GM11168 (cell line): Measurements from ENCODE around the gene PROM1.

Experiments
- in situ Hi-C: fragments of 300-500 bp; cut with MboI; formaldehyde crosslinking; loops from one replicate; pipeline ENCODE4 v1.12.0; 2022; ENCODE audit warnings: low sequenced_read_pairs; ENCODE audit not compliant: unreplicated experiment

PROM1 gene

GRCh38 chr4:16032396-16032770 is 51.4 kb downstream of the PROM1 start:
- in situ Hi-C loops, result loop anchor here (10.0 to 25.0 kb wide), 2 partner anchors 232 to 405 kb away; no protein-coding TSS in a partner anchor

GRCh38 chr4:16031546-16032395 is 52.1 kb downstream of the PROM1 start:
- in situ Hi-C loops, result loop anchor here (10.0 to 25.0 kb wide), 2 partner anchors 233 to 406 kb away; no protein-coding TSS in a partner anchor

GRCh38 chr4:16029886-16030285 is 53.9 kb downstream of the PROM1 start:
- in situ Hi-C loops, result loop anchor here (10.0 to 25.0 kb wide), 2 partner anchors 235 to 407 kb away; no protein-coding TSS in a partner anchor

GRCh38 chr4:16029262-16029661 is 54.6 kb downstream of the PROM1 start:
- in situ Hi-C loops, result loop anchor here (25.0 kb wide), 1 partner anchor 408 kb away; no protein-coding TSS in a partner anchor

GRCh38 chr4:16027626-16028025 is 56.2 kb downstream of the PROM1 start:
- in situ Hi-C loops, result loop anchor here (25.0 kb wide), 1 partner anchor 410 kb away; no protein-coding TSS in a partner anchor

GRCh38 chr4:16027114-16027513 is 56.7 kb downstream of the PROM1 start:
- in situ Hi-C loops, result loop anchor here (25.0 kb wide), 1 partner anchor 410 kb away; no protein-coding TSS in a partner anchor

- in situ Hi-C loops, result loop anchor here (25.0 kb wide), 1 partner anchor 411 kb away; no protein-coding TSS in a partner anchor
Measured at GRCh38 chr4:16026160-16026761, 57.6 kb downstream of the PROM1 start.

- in situ Hi-C loops, result loop anchor here (25.0 kb wide), 1 partner anchor 412 kb away; no protein-coding TSS in a partner anchor
Measured at GRCh38 chr4:16025268-16025667, 58.6 kb downstream of the PROM1 start.

- in situ Hi-C loops, result no loop called here
Measured at GRCh38 chr4:16023776-16024408, 59.9 kb downstream of the PROM1 start.

GRCh38 chr4:16021804-16022560 is 61.8 kb downstream of the PROM1 start:
- in situ Hi-C loops, result no loop called here

GRCh38 chr4:16019649-16020048 is 64.2 kb downstream of the PROM1 start:
- in situ Hi-C loops, result loop anchor here (5.0 kb wide), 1 partner anchor 183 kb away; no protein-coding TSS in a partner anchor

- in situ Hi-C loops, result loop anchor here (5.0 kb wide), 1 partner anchor 183 kb away; no protein-coding TSS in a partner anchor
Measured at GRCh38 chr4:16018841-16019240, 65.0 kb downstream of the PROM1 start.

GRCh38 chr4:16018061-16018676 is 65.7 kb downstream of the PROM1 start:
- in situ Hi-C loops, result loop anchor here (5.0 kb wide), 1 partner anchor 184 kb away; no protein-coding TSS in a partner anchor

- in situ Hi-C loops, result loop anchor here (5.0 kb wide), 1 partner anchor 186 kb away; no protein-coding TSS in a partner anchor
Measured at GRCh38 chr4:16016536-16016935, 67.3 kb downstream of the PROM1 start.

- in situ Hi-C loops, result no loop called here
Measured at GRCh38 chr4:16011173-16011572, 72.7 kb downstream of the PROM1 start.

GRCh38 chr4:16009153-16009552 is 74.7 kb downstream of the PROM1 start:
- in situ Hi-C loops, result no loop called here

- in situ Hi-C loops, result no loop called here
Measured at GRCh38 chr4:16007471-16008095, 76.2 kb downstream of the PROM1 start.

GRCh38 chr4:16006771-16007446 is 76.9 kb downstream of the PROM1 start:
- in situ Hi-C loops, result no loop called here
